Fibroblast of lung (primary cell): Measurements from ENCODE around the gene ERLEC1.

ENCODE experiments used
- CTCF ChIP-seq, 2 donors: IDR thresholded peaks in 1 of 2; conservative IDR thresholded peaks in 1 of 2; 1 replicate in 1 of 2; 2 replicates in 1 of 2; pipeline ENCODE4 v1.5.1; 2011 to 2012; ENCODE audit warnings: low read length in 2 of 2, control low read depth in 1 of 2, inconsistent platforms in 1 of 2, low read depth in 1 of 2, mild to moderate bottlenecking in 1 of 2
- EZH2 ChIP-seq: IDR thresholded peaks from 2 replicates; pipeline ENCODE4 v1.5.1; 2012; ENCODE audit warnings: low read length, control low read depth, mild to moderate bottlenecking; ENCODE audit errors: missing control alignments

- TF ChIP-seq EZH2 (no peak), CTCF (conservative IDR thresholded peaks at IDR 0.05 in 1 of 2, IDR thresholded peaks at IDR 0.05 in 1 of 2; ENCODE audit: low read depth in 1 of 2, low read length in 2 of 2) (no peak)
These were observed 47.8 kb upstream of the ERLEC1 start for GRCh38 chr2:53739032-53739431.
